PC-9 (cell line): ENCODE results near the gene CRTC1.

Experiments
- EZH2 ChIP-seq: fragments of 200-600 bp; sonication (generic); IDR thresholded peaks from 2 replicates; pipeline ENCODE4 v1.8.0; 2017; ENCODE audit warnings: antibody characterized with exemption, low read depth
- TF ChIP-seq, protein P1 (sequence below): fragments of 200-600 bp; sonication (generic); conservative IDR thresholded peaks from 2 replicates; pipeline ENCODE4 v1.6.1; 2017; ENCODE audit warnings: mixed run types, antibody characterized with exemption, mild to moderate bottlenecking, moderate library complexity

DNA sequence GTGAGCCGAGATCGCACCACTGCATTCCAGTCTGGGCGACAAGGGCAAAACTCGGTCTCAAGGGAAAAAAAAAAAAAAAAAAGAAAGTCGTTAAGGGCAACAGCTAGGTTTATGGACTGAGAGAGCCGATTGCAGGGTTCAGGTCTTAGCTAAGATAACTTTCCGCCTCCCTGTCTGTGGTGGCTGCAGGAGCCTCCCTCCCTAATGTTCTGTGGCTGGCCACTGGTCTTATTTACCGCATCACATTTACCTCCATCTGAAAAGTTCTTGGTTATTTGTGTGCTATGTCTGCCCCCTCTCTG is 722 bp upstream of the CRTC1 start:
- TF ChIP-seq EZH2 = no peak
- TF ChIP-seq, protein P1, sequence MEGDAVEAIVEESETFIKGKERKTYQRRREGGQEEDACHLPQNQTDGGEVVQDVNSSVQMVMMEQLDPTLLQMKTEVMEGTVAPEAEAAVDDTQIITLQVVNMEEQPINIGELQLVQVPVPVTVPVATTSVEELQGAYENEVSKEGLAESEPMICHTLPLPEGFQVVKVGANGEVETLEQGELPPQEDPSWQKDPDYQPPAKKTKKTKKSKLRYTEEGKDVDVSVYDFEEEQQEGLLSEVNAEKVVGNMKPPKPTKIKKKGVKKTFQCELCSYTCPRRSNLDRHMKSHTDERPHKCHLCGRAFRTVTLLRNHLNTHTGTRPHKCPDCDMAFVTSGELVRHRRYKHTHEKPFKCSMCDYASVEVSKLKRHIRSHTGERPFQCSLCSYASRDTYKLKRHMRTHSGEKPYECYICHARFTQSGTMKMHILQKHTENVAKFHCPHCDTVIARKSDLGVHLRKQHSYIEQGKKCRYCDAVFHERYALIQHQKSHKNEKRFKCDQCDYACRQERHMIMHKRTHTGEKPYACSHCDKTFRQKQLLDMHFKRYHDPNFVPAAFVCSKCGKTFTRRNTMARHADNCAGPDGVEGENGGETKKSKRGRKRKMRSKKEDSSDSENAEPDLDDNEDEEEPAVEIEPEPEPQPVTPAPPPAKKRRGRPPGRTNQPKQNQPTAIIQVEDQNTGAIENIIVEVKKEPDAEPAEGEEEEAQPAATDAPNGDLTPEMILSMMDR = no peak
